SK-N-SH (cell line): Measurements from ENCODE around the gene CDC45.

ENCODE experiments used
- EP300 ChIP-seq, 2 experiments: IDR thresholded peaks; 2 replicates each; pipeline versions ENCODE4 v1.4.0 to v1.6.1; 2012; ENCODE audit warnings: borderline replicate concordance in 1 of 2, low read depth in 1 of 2, low read length in 1 of 2
- GABPA ChIP-seq: IDR thresholded peaks from 2 replicates; pipeline ENCODE4 v1.4.0; 2012; ENCODE audit warnings: low read depth, mild to moderate bottlenecking
- GATA2 ChIP-seq: sonication (generic); formaldehyde crosslinking; IDR thresholded peaks from 2 replicates; pipeline ENCODE4 v1.5.0; 2020; ENCODE audit warnings: mild to moderate bottlenecking, missing genetic modification reagents
- PBX3 ChIP-seq: IDR thresholded peaks from 2 replicates; pipeline ENCODE4; 2012
- POLR2AphosphoS5 ChIP-seq: IDR thresholded peaks from 2 replicates; pipeline ENCODE4 v1.6.1; 2012; ENCODE audit warnings: low read depth, low read length
- RFX5 ChIP-seq: IDR thresholded peaks from 2 replicates; pipeline ENCODE4 v1.6.1; 2012; ENCODE audit warnings: mild to moderate bottlenecking, improper control_type of control experiment, low read length
- RXRA ChIP-seq: IDR thresholded peaks from 2 replicates; pipeline ENCODE4 v1.4.0; 2012; ENCODE audit warnings: low read depth, mild to moderate bottlenecking, borderline replicate concordance
- TEAD4 ChIP-seq: IDR thresholded peaks from 2 replicates; pipeline ENCODE4 v1.4.0; 2012; ENCODE audit warnings: mild to moderate bottlenecking, borderline replicate concordance; ENCODE audit not compliant: insufficient read depth
- TF ChIP-seq, protein P1 (sequence below): fragments of 200-600 bp; sonication (generic); IDR thresholded peaks from 2 replicates; pipeline ENCODE4 v1.6.1; 2017; ENCODE audit warnings: antibody characterized with exemption, mild to moderate bottlenecking, moderate library complexity
- TF ChIP-seq, protein P2 (sequence below): IDR thresholded peaks from 2 replicates; pipeline ENCODE4 v1.4.0; 2012; ENCODE audit warnings: low read depth, borderline replicate concordance

GRCh38 chr22:19517919-19518611 is 38.3 kb downstream of the CDC45 start:
- TF ChIP-seq GATA2 (CRISPR knock-in tag): no peak
- TF ChIP-seq, protein P1, sequence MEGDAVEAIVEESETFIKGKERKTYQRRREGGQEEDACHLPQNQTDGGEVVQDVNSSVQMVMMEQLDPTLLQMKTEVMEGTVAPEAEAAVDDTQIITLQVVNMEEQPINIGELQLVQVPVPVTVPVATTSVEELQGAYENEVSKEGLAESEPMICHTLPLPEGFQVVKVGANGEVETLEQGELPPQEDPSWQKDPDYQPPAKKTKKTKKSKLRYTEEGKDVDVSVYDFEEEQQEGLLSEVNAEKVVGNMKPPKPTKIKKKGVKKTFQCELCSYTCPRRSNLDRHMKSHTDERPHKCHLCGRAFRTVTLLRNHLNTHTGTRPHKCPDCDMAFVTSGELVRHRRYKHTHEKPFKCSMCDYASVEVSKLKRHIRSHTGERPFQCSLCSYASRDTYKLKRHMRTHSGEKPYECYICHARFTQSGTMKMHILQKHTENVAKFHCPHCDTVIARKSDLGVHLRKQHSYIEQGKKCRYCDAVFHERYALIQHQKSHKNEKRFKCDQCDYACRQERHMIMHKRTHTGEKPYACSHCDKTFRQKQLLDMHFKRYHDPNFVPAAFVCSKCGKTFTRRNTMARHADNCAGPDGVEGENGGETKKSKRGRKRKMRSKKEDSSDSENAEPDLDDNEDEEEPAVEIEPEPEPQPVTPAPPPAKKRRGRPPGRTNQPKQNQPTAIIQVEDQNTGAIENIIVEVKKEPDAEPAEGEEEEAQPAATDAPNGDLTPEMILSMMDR: no peak
- TF ChIP-seq RXRA: no peak
- no peak for TF ChIP-seq POLR2AphosphoS5
- TF ChIP-seq, protein P2, sequence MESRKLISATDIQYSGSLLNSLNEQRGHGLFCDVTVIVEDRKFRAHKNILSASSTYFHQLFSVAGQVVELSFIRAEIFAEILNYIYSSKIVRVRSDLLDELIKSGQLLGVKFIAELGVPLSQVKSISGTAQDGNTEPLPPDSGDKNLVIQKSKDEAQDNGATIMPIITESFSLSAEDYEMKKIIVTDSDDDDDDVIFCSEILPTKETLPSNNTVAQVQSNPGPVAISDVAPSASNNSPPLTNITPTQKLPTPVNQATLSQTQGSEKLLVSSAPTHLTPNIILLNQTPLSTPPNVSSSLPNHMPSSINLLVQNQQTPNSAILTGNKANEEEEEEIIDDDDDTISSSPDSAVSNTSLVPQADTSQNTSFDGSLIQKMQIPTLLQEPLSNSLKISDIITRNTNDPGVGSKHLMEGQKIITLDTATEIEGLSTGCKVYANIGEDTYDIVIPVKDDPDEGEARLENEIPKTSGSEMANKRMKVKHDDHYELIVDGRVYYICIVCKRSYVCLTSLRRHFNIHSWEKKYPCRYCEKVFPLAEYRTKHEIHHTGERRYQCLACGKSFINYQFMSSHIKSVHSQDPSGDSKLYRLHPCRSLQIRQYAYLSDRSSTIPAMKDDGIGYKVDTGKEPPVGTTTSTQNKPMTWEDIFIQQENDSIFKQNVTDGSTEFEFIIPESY: no peak
- no peak for TF ChIP-seq EP300 (IDR thresholded peaks at IDR 0.05; ENCODE audit: borderline replicate concordance in 1 of 2, low read depth in 1 of 2, low read length in 1 of 2)
- TF ChIP-seq PBX3: no peak
- TF ChIP-seq TEAD4: no peak
- no peak for TF ChIP-seq RFX5
- no peak for TF ChIP-seq GABPA
